Measurements from ENCODE around the gene FBN1.

FBN1 gene

DNA sequence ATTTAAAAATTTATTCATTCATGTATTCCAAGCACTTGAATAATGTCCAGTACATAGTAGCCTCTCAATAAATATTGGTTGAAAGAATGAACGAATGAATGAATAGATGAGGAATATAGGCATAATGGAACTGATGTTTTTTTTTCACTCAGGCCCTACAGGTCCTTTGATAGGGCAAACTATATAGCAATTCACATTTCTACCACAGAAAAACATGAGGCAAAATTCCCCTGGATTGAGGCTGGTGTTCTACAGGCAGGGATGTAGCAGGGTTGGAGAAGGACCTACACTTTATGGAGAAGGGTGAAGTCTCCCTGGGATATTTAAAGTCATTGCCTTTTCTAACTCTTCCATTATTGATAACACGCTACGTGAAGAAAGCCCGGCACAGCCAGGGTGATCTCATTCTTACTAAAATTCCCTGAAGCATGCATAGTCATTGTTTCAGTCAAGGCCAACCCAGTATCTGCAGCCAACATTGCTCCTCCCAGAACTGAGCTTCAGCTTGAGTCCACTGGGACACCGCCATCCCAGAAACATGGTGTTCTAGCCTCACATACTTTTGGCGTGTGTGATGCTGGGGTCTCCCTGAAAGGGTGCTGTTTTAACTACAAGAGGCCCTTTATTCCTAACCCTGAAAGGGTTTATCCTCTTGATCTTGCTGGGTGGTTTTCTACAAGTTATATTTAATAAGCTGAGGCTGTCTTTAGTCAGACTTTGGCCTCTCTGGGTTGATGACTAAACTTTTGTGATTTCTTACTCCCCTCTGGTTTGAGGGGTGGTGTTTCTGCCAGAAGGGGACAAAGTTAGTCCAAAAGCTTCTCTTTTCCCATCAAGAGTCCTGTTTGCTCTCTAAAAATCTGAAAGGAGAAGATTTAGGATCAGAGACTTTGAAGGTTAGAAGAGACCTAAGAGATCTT, 25.9 kb upstream of the FBN1 start:
- no peaks in the 10 kb centered on the region for H3K36me3 Mint-ChIP-seq (ENCODE audit: insufficient read depth)
- no peak overlapping the region for H3K4me3 Mint-ChIP-seq
- H3K9me3 Mint-ChIP-seq = no peaks in the 10 kb centered on the region
- DNase-seq (ENCODE audit: low spot score in 2 of 2) (no peak), ATAC-seq (replicated peaks; ENCODE audit: extremely low read depth, poor library complexity, severe bottlenecking) (no peak)
- no peaks in the 10 kb centered on the region for H3K4me1 Mint-ChIP-seq
- H3K27me3 Mint-ChIP-seq = peaks cover 26% of the 10 kb centered on the region
- H3K27ac Mint-ChIP-seq (ENCODE audit: low read depth) = no peak overlapping the region

DNA sequence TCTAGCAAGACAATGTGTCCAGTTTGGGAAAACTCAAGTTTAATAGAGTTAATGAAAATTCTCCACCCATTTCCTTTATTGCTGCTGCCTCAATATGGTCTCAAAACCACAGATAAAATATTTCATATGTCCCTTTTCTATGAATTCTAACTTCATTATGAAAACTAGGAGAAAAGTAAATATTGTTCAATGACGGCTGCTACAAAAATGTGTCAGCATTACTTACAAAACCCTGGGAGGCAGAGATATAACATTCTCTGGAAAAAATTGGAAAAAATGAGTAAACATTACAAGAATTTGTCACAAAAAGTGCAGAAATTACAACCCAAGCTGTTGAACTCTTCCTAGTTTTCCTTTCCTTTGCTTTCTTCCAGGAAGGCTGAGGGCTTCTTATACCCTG, 22.2 kb upstream of the FBN1 start:
- no peaks in the 10 kb centered on the region for H3K36me3 Mint-ChIP-seq (ENCODE audit: insufficient read depth)
- no peaks in the 10 kb centered on the region for H3K9me3 Mint-ChIP-seq
- peaks cover 10% of the 10 kb centered on the region for H3K27me3 Mint-ChIP-seq
- H3K4me1 Mint-ChIP-seq = no peaks in the 10 kb centered on the region
- ATAC-seq (replicated peaks; ENCODE audit: extremely low read depth, poor library complexity, severe bottlenecking) = no peak
- DNase-seq (ENCODE audit: low spot score in 2 of 2) = no peak
- no peak overlapping the region for H3K4me3 Mint-ChIP-seq
- no peak overlapping the region for H3K27ac Mint-ChIP-seq (ENCODE audit: low read depth)

DNA sequence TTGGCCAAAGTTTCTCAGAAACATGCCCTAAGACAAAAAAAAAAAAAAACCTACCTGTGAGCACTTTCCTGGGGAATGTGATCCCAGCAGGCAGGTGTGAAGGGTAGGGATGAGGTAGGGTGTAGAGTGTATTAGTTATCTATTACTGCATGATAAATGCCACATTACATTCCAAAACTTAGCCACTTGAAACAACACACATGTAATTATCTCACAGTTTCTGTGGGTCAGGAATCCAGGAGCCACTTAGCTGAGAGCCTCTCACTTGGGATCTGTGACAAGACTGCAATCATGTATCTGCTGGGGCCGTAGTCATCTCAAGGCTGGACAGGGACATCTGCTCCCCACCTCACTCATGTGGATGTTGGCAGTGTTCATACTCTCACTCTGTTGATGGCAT, 18.9 kb upstream of the FBN1 start:
- Mint-ChIP-seq H3K4me3 (no peak overlapping the region), H3K36me3 (ENCODE audit: insufficient read depth) (no peaks in the 10 kb centered on the region), H3K27me3 (peaks cover 6% of the 10 kb centered on the region), H3K4me1 (no peaks in the 10 kb centered on the region), H3K9me3 (no peaks in the 10 kb centered on the region), H3K27ac (ENCODE audit: low read depth) (no peak overlapping the region)
- ATAC-seq (replicated peaks; ENCODE audit: extremely low read depth, poor library complexity, severe bottlenecking) (no peak), DNase-seq (ENCODE audit: low spot score in 2 of 2) (no peak)

DNA sequence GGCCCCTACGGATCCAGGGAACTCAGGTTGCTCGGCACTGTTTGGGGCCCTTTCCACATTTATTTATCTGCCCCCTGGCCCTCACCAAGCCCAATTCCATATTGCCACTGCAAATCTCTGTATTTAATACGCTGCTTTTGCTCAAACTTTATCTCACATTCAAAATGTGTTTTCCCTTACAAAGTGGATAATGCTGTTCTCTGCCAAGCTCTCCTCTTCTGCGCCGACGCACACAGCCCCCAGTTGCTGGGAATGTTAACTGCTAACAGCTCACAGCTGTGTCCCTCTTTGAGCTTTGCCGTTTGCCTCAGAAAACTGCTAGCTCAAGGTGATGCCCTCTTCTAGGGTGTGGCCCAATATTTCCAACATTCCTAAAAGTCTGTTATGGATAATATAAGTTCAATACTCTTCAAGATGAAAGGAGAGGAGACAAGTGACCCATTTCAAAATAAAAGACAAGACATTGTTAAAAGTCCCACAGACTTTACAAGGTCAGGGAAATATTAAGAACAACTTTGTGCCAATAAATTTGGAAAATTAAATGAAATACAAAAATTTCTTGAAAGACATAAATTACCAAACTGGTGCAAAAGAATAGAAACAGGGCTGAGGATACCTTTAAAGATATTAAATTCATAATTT, 12.6 kb upstream of the FBN1 start:
- Mint-ChIP-seq H3K4me3 (no peak overlapping the region), H3K4me1 (no peaks in the 10 kb centered on the region), H3K9me3 (no peaks in the 10 kb centered on the region), H3K27ac (ENCODE audit: low read depth) (no peak overlapping the region), H3K27me3 (peaks cover 33% of the 10 kb centered on the region), H3K36me3 (ENCODE audit: insufficient read depth) (no peaks in the 10 kb centered on the region)
- DNase-seq (ENCODE audit: low spot score in 2 of 2) (no peak), ATAC-seq (replicated peaks; ENCODE audit: extremely low read depth, poor library complexity, severe bottlenecking) (no peak)

DNA sequence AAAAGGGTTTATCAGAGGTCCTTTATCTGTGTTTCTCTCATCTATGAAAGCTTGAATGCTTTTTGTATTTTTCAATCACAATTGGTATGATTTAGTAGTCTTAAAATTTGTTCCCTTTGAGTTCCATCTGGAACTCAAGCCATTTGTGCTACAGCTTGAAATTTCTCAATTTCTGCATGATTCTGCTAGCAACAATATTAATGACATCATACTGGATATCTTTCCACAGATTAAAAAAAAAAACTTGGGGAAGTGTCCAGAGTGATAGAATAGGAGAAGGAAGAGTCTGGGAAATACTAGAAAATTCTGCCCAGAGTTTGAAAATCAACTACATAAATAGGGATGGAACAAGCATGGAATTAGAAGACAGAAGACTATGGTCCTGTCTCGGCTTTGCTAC, 9.3 kb upstream of the FBN1 start:
- H3K9me3 Mint-ChIP-seq = no peaks in the 10 kb centered on the region
- ATAC-seq (replicated peaks; ENCODE audit: extremely low read depth, poor library complexity, severe bottlenecking) (no peak), DNase-seq (ENCODE audit: low spot score in 2 of 2) (no peak)
- H3K4me1 Mint-ChIP-seq = no peaks in the 10 kb centered on the region
- peaks cover 31% of the 10 kb centered on the region for H3K27me3 Mint-ChIP-seq
- no peak overlapping the region for H3K27ac Mint-ChIP-seq (ENCODE audit: low read depth)
- no peak overlapping the region for H3K4me3 Mint-ChIP-seq
- H3K36me3 Mint-ChIP-seq (ENCODE audit: insufficient read depth) = no peaks in the 10 kb centered on the region

- Mint-ChIP-seq H3K36me3 (ENCODE audit: insufficient read depth) (no peaks in the 10 kb centered on the region), H3K4me1 (no peaks in the 10 kb centered on the region), H3K27me3 (peaks cover 23% of the 10 kb centered on the region), H3K4me3 (no peak overlapping the region), H3K9me3 (no peaks in the 10 kb centered on the region), H3K27ac (ENCODE audit: low read depth) (no peak overlapping the region)
- DNase-seq (ENCODE audit: low spot score in 2 of 2) (no peak), ATAC-seq (replicated peaks; ENCODE audit: extremely low read depth, poor library complexity, severe bottlenecking) (no peak)
These were observed 8.6 kb upstream of the FBN1 start for GRCh38 chr15:48653913-48654670.

DNA sequence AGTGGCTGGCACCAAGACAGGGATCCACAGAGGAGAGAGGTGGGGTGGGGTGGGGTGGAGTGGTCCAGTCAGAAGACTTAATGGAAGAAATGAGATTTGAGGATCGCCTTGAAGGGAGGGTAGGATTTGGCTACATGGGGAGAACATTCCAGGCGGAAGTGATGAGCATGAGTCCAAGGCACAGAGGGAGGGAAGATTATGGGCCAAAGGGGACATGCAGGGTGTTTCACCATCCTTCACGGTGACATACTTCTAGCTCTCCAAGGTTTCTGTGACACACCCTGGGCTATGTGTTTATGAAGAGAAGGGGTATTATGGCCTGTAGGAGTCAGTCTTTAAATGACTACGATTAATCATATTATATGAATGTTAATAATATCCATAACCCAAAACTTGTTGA, 7.7 kb upstream of the FBN1 start:
- DNase-seq (ENCODE audit: low spot score in 2 of 2) = no peak
- Mint-ChIP-seq H3K4me1 (no peaks in the 10 kb centered on the region), H3K27me3 (peaks cover 15% of the 10 kb centered on the region), H3K4me3 (no peak overlapping the region), H3K27ac (ENCODE audit: low read depth) (no peak overlapping the region), H3K36me3 (ENCODE audit: insufficient read depth) (no peaks in the 10 kb centered on the region), H3K9me3 (no peaks in the 10 kb centered on the region)
- no peak for ATAC-seq (replicated peaks; ENCODE audit: extremely low read depth, poor library complexity, severe bottlenecking)

DNA sequence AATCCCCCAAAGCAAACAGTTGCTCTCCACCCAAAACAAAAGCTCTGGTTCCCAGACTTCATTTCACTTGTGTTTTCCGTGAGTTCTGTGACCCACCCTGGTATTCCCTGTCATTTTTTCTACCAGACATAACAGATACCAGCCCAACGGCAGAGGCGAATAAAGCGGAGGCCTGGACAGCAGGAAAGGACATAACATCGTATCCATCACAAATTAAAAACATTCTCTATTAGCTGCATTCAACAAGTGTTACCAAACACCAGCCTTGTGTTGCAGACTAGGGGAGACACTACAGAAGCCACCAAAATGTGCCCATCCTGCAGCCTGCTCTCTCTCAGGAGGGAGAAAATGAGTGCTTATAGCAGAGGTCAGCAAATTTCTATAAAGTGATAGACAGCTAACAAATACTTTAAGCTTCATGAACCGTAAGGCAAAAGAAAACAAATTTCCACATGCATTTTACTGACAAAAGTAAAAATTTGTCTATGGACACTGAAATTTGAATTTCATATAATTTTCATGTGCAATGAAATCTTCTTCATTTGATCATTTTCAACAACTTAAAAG, 7.1 kb upstream of the FBN1 start:
- Mint-ChIP-seq H3K27ac (ENCODE audit: low read depth) (no peak overlapping the region), H3K9me3 (no peaks in the 10 kb centered on the region), H3K4me1 (no peaks in the 10 kb centered on the region), H3K27me3 (peaks cover 9% of the 10 kb centered on the region), H3K4me3 (no peak overlapping the region), H3K36me3 (ENCODE audit: insufficient read depth) (no peaks in the 10 kb centered on the region)
- ATAC-seq (replicated peaks; ENCODE audit: extremely low read depth, poor library complexity, severe bottlenecking) (no peak), DNase-seq (ENCODE audit: low spot score in 2 of 2) (no peak)

GRCh38 chr15:48650931-48651330, 5.4 kb upstream of the FBN1 start:
- H3K4me3 Mint-ChIP-seq = no peak overlapping the region
- no peaks in the 10 kb centered on the region for H3K36me3 Mint-ChIP-seq (ENCODE audit: insufficient read depth)
- H3K9me3 Mint-ChIP-seq = no peaks in the 10 kb centered on the region
- no peak overlapping the region for H3K27ac Mint-ChIP-seq (ENCODE audit: low read depth)
- no peaks in the 10 kb centered on the region for H3K4me1 Mint-ChIP-seq
- DNase-seq (ENCODE audit: low spot score in 2 of 2) (no peak), ATAC-seq (replicated peaks; ENCODE audit: extremely low read depth, poor library complexity, severe bottlenecking) (no peak)
- peaks cover 19% of the 10 kb centered on the region for H3K27me3 Mint-ChIP-seq

GRCh38 chr15:48647962-48648361, 2.5 kb upstream of the FBN1 start:
- Mint-ChIP-seq H3K36me3 (ENCODE audit: insufficient read depth) (no peaks in the 10 kb centered on the region), H3K4me3 (no peak overlapping the region), H3K27me3 (peaks cover 34% of the 10 kb centered on the region), H3K27ac (ENCODE audit: low read depth) (no peak overlapping the region), H3K9me3 (no peaks in the 10 kb centered on the region), H3K4me1 (no peaks in the 10 kb centered on the region)
- no peak for DNase-seq (ENCODE audit: low spot score in 2 of 2)
- no peak for ATAC-seq (replicated peaks; ENCODE audit: extremely low read depth, poor library complexity, severe bottlenecking)

GRCh38 chr15:48646331-48646730, 822 bp upstream of the FBN1 start:
- no peak for ATAC-seq (replicated peaks; ENCODE audit: extremely low read depth, poor library complexity, severe bottlenecking)
- H3K27ac Mint-ChIP-seq (ENCODE audit: low read depth) = no peak overlapping the region
- H3K4me1 Mint-ChIP-seq = no peaks in the 10 kb centered on the region
- H3K27me3 Mint-ChIP-seq = peaks cover 46% of the 10 kb centered on the region
- peak overlapping the region; percentile 37 for H3K4me3 Mint-ChIP-seq
- DNase-seq (ENCODE audit: low spot score in 2 of 2) = no peak
- H3K9me3 Mint-ChIP-seq = no peaks in the 10 kb centered on the region
- H3K36me3 Mint-ChIP-seq (ENCODE audit: insufficient read depth) = no peaks in the 10 kb centered on the region

GRCh38 chr15:48644827-48645557, 517 bp downstream of the FBN1 start:
- peak overlapping the region; percentile 37 for H3K4me3 Mint-ChIP-seq
- DNase-seq (ENCODE audit: low spot score in 2 of 2) (no peak), ATAC-seq (replicated peaks; ENCODE audit: extremely low read depth, poor library complexity, severe bottlenecking) (no peak)
- H3K27me3 Mint-ChIP-seq = peaks cover 53% of the 10 kb centered on the region
- no peaks in the 10 kb centered on the region for H3K4me1 Mint-ChIP-seq
- no peaks in the 10 kb centered on the region for H3K36me3 Mint-ChIP-seq (ENCODE audit: insufficient read depth)
- no peaks in the 10 kb centered on the region for H3K9me3 Mint-ChIP-seq
- H3K27ac Mint-ChIP-seq (ENCODE audit: low read depth) = no peak overlapping the region
